ENCODE data around the gene TRIM40.
"Not testable (repeated sequence)": the region's sequence is repeated elsewhere in the genome, so short reads cannot be mapped to it uniquely, and the experiment has no call there.

Gene TRIM40

DNA sequence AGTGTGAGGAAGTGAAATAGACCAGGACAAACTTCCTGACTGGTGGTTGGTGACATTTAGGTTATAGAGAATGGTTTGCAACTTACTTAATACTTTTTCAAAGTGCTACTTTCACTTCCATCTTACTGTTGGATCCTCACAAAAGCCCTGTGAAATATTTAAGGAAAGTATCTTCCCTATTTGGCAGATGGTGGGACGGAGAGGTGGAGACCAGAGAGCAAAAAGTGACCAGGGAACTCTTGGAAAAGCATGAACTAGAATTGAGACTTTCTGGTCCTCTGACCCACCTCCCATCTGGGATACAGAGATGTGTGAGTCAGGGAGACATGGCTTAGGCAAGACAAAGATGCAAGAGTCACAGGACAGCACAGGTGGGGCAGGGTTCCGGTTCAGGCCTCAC lies 22.1 kb downstream of the TRIM40 start:
- WGBS (ENCODE audit: insufficient coverage, insufficient read length) = no CpG with 5 or more reads among the region's 2 CpGs
- H3K27me3 ChIP-seq (ENCODE audit: control insufficient read depth, insufficient read depth, low read length) = no peaks in the 10 kb centered on the region
- no peak for DNase-seq (ENCODE audit: low read depth, low spot score)
- H3K36me3 ChIP-seq (ENCODE audit: control insufficient read depth, insufficient read depth, low read length) = no peaks in the 10 kb centered on the region
- H3K4me3 ChIP-seq (ENCODE audit: low read length) = no peak overlapping the region
- H3K4me1 ChIP-seq (ENCODE audit: control insufficient read depth, insufficient read depth, low read length) = no peaks in the 10 kb centered on the region
- H3K27ac ChIP-seq (ENCODE audit: low read length) = no peak overlapping the region
- no peaks in the 10 kb centered on the region for H3K9me3 ChIP-seq (ENCODE audit: control insufficient read depth, insufficient read depth, low read length)

DNA sequence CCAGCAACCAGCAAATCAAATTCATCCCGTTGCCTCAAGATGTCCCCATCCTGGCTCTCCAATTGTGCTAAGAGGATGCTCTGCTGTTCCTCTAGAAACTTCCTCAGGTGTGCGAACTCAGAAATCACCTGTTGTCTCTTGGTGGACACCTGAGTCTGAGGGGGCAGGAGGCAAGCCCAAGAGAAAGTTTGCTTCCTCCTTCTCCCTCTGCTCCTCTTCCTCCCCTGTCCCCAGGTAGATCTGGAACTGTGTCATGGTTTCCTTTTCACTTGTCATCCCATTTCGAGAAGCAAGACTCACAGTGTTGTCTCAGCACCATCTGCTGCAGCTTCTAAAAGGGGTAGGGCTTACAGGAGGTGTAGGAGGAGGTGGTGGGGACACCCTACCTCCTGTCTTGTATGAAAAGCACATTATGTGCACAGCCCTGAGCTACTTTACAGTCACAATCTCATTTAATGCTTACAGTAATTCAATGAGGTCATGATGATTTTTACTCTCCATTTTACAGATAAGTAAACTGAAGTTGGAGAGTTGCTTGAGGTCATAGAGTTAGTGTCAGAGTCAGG lies 22.6 kb downstream of the TRIM40 start:
- Histone ChIP-seq H3K9me3 (ENCODE audit: control insufficient read depth, insufficient read depth, low read length) (no peaks in the 10 kb centered on the region), H3K27me3 (ENCODE audit: control insufficient read depth, insufficient read depth, low read length) (no peaks in the 10 kb centered on the region), H3K36me3 (ENCODE audit: control insufficient read depth, insufficient read depth, low read length) (no peaks in the 10 kb centered on the region), H3K4me1 (ENCODE audit: control insufficient read depth, insufficient read depth, low read length) (no peaks in the 10 kb centered on the region), H3K4me3 (ENCODE audit: low read length) (no peak overlapping the region), H3K27ac (ENCODE audit: low read length) (no peak overlapping the region)
- DNase-seq (ENCODE audit: low read depth, low spot score) = no peak
- no CpG with 5 or more reads among the region's 3 CpGs for WGBS (ENCODE audit: insufficient coverage, insufficient read length)

DNA sequence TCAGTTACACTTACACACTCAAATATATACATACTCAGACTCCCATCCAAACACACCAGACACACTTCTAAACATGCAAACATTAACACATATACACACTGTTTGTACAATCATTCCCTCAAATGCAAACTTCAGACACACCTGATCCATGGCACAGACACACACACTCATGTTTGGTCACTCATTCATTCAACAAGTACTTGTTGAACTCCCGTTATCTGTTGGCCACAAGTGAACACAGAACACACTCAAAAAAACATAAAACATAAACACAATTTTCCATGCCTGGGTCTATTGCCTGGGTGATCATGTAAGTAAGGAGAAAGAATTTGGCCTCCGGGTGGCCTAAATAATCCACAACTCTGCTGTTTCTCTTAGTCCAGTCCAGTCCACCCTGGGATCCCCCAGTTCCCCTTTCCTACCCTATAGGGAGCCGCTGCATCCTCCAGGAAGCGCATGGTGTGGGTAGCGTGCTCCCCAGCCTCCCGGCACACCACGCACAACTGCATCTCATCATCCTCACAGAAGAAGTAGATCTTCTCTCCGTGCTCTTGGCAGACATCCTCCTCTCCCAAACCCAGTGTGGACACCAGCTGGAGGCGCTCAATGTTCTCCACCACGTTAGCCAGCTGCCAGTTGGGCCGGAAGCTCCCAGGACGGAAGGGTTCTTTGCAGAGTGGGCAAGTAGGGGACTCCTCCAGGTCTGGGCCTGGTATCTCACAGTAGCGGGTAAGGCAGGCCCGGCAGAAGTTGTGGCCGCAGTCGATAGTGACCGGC lies 24.3 kb downstream of the TRIM40 start:
- no peak overlapping the region for H3K4me3 ChIP-seq (ENCODE audit: low read length)
- H3K4me1 ChIP-seq (ENCODE audit: control insufficient read depth, insufficient read depth, low read length) = no peaks in the 10 kb centered on the region
- no CpG with 5 or more reads among the region's 17 CpGs for WGBS (ENCODE audit: insufficient coverage, insufficient read length)
- H3K27ac ChIP-seq (ENCODE audit: low read length) = no peak overlapping the region
- no peak for DNase-seq (ENCODE audit: low read depth, low spot score)
- H3K9me3 ChIP-seq (ENCODE audit: control insufficient read depth, insufficient read depth, low read length) = no peaks in the 10 kb centered on the region
- no peaks in the 10 kb centered on the region for H3K36me3 ChIP-seq (ENCODE audit: control insufficient read depth, insufficient read depth, low read length)
- no peaks in the 10 kb centered on the region for H3K27me3 ChIP-seq (ENCODE audit: control insufficient read depth, insufficient read depth, low read length)

DNA sequence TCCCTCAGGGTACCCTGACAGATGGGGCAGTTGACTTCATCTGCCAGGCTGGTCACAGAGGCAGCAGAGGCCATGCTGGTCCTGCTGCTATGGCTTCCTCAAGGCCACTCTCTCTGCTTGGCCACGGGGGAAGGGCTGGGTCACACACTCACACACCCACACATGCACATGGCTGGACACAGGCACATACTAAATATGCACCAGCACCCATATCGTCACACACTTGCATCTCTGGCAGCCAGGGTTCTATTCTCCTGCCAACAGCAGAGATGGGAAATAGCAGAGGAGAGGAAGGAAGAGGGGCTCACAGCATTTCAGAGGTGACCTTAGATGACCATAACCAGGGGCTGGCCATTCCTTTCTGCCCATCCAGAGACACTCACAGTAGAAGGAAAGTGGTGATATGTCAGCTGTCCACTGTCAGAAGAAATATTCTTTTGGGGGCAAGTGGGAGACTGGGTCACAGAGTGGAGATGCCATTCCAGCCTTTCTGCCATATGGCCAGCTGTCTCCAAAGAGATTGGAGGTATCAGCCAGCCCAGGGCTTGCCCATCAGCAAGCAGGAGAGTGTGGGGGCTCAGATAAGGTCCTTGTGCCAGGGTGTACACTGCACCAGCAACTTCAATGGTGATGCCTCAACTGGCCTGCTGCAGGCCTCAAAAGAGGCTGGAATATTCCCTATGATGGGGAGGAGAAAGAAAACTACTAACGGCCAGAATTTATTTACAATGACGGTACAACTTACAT lies 25.0 kb downstream of the TRIM40 start, which contains the start of gene TRIM10:
TSS of gene TRIM10 (minus strand) at position 427 of the 747 bp plus-strand sequence. CDS start at position 74, 353 bp downstream.
- Histone ChIP-seq H3K27ac (ENCODE audit: low read length) (no peak within 1 kb of the TSS), H3K36me3 (ENCODE audit: control insufficient read depth, insufficient read depth, low read length) (no peaks in the 10 kb centered on the region), H3K27me3 (ENCODE audit: control insufficient read depth, insufficient read depth, low read length) (no peaks in the 10 kb centered on the region), H3K4me3 (ENCODE audit: low read length) (no peak within 1 kb of the TSS), H3K4me1 (ENCODE audit: control insufficient read depth, insufficient read depth, low read length) (no peaks in the 10 kb centered on the region), H3K9me3 (ENCODE audit: control insufficient read depth, insufficient read depth, low read length) (no peaks in the 10 kb centered on the region)
- DNase-seq (ENCODE audit: low read depth, low spot score) = no peak
- WGBS (ENCODE audit: insufficient coverage, insufficient read length) = no CpG with 5 or more reads among the region's 4 CpGs

DNA sequence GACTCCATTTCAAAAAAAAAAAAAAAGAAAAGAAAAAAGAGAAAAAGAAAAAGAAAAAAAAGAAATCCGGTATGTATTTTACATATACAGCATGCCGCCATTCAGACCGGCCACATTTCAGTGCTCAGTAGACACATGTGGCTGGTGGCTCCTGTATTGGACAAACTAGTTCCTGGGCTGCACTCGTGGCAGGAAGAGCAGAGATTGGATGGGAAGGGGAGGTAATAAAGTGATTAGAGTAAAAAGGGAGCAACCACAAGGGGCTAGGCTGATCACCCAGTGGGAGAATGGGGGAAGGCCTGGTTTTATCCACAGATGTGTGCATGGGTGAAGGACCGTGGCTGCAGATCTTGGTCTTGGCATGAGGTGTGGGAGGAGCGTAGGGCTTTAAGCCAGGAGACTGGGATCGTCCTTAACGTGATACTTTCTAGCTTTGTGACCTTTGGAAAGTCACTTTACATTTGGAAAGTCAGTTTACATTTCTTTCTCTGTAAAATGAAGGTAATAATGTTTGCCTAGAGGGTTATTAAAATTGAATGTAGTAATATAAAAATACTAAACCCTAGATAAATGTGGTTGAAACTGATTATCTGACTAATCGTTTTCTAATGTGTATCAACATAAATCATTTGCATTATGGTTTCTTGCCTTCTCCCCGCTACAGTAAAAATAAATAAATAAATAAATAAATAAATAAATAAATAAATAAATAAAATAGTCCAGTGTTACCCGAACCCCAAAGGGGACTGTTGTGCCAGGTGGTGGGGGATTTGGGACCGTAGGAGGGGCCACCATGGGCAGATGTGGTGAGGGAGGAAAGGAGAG lies 26.5 kb downstream of the TRIM40 start:
- Histone ChIP-seq H3K27ac (ENCODE audit: low read length) (no peak overlapping the region), H3K4me1 (ENCODE audit: control insufficient read depth, insufficient read depth, low read length) (no peaks in the 10 kb centered on the region), H3K4me3 (ENCODE audit: low read length) (no peak overlapping the region), H3K9me3 (ENCODE audit: control insufficient read depth, insufficient read depth, low read length) (no peaks in the 10 kb centered on the region), H3K36me3 (ENCODE audit: control insufficient read depth, insufficient read depth, low read length) (no peaks in the 10 kb centered on the region), H3K27me3 (ENCODE audit: control insufficient read depth, insufficient read depth, low read length) (no peaks in the 10 kb centered on the region)
- no peak for DNase-seq (ENCODE audit: low read depth, low spot score)
- WGBS (ENCODE audit: insufficient coverage, insufficient read length) = no CpG with 5 or more reads among the region's 12 CpGs

DNA sequence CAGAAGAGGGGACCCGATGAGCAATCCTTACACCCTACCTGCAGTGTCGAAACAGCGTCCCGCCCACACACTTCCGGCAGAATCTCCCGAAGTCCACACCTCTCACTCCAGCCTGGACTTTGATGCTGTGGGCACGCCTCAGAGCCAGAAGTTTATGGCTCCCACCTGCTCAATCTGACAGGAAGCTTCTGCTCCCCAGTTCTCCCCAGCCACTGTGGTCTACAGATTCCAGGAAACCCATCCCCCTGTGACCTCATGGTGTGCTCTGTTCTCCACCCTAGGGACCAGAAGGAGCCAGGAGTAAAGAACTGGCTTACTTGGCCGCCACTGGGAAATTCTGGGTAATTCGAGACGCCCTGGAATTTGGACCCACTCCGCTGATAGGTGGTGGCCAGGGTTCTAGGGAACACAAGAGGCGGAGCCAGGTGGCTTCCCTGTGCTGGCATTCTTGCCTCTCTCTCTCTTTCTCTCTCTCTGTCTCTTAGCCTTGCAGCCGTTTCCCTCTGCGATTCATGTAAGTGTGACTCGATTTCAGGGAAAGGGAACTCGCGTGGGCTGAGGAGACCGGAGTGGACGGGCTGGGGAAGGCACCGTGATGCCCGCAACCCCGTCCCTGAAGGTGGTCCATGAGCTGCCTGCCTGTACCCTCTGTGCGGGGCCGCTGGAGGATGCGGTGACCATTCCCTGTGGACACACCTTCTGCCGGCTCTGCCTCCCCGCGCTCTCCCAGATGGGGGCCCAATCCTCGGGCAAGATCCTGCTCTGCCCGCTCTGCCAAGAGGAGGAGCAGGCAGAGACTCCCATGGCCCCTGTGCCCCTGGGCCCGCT lies 27.4 kb downstream of the TRIM40 start, which contains the start of gene TRIM15:
TSS of gene TRIM15 (plus strand) at position 457 of the 828 bp plus-strand sequence. CDS start at position 596, 139 bp downstream.
- H3K4me3 ChIP-seq (ENCODE audit: low read length) = no peak within 1 kb of the TSS
- DNase-seq (ENCODE audit: low read depth, low spot score) = no peak
- no CpG with 5 or more reads among the region's 31 CpGs for WGBS (ENCODE audit: insufficient coverage, insufficient read length)

DNA sequence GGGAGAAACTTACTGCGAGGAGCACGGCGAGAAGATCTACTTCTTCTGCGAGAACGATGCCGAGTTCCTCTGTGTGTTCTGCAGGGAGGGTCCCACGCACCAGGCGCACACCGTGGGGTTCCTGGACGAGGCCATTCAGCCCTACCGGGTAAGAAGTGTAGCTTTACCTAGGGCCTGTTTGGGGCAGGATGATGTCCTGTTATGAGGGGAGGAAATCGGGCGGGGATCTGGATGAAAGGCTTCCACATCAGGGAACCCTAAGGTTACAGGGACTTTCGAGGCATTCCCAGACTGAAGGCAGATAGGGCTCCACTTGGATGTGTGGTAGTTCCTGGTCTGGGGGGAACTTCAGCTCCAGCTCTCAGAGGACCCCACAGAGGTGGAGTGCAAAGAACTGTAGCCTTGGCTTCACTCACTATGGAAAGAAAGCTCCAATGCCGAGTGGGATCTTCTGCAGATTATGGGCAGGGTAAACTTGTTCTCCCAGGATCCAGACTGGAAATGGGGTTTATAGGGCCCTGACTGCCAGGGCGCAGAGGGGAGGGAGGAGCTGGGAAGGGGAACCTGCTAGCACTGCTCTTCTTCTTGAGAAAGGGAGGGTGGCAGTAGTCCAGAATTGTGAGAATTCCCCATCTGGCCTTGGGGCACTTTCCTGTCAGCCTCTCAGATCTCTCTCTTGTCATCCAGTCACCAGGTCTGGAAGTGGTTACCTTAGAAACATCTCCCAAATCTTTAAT lies 28.1 kb downstream of the TRIM40 start:
- H3K4me1 ChIP-seq (ENCODE audit: control insufficient read depth, insufficient read depth, low read length) = no peaks in the 10 kb centered on the region
- H3K9me3 ChIP-seq (ENCODE audit: control insufficient read depth, insufficient read depth, low read length) = no peaks in the 10 kb centered on the region
- no peak overlapping the region for H3K27ac ChIP-seq (ENCODE audit: low read length)
- no CpG with 5 or more reads among the region's 16 CpGs for WGBS (ENCODE audit: insufficient coverage, insufficient read length)
- H3K36me3 ChIP-seq (ENCODE audit: control insufficient read depth, insufficient read depth, low read length) = no peaks in the 10 kb centered on the region
- no peaks in the 10 kb centered on the region for H3K27me3 ChIP-seq (ENCODE audit: control insufficient read depth, insufficient read depth, low read length)
- H3K4me3 ChIP-seq (ENCODE audit: low read length) = no peak overlapping the region
- DNase-seq (ENCODE audit: low read depth, low spot score) = no peak

More for the DNA sequence above, 27.4 kb downstream of the TRIM40 start, which contains the start of gene TRIM15:
- Histone ChIP-seq H3K36me3 (ENCODE audit: control insufficient read depth, insufficient read depth, low read length) (no peaks in the 10 kb centered on the region), H3K4me1 (ENCODE audit: control insufficient read depth, insufficient read depth, low read length) (no peaks in the 10 kb centered on the region), H3K27ac (ENCODE audit: low read length) (no peak within 1 kb of the TSS), H3K9me3 (ENCODE audit: control insufficient read depth, insufficient read depth, low read length) (no peaks in the 10 kb centered on the region), H3K27me3 (ENCODE audit: control insufficient read depth, insufficient read depth, low read length) (no peaks in the 10 kb centered on the region)

DNA sequence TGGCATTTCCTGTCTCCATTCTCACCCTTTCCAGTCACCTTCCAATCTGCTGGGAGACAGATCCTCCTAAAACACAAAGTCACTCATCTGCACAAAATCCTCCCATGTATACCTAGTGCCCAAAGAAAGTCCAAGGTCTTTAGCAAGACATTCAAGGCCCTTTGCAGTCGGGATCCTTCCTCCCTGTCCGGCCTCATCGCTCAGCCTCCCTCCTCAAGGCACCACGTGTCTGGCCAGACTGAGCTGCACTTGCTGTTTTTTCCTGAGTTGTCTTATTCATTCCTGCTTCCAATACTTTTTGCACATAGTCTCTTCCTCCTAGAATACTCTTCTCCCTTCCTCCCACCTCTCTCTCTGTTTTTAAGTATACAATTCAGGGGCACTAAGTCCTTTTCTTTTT lies 28.8 kb downstream of the TRIM40 start:
- H3K36me3 ChIP-seq (ENCODE audit: control insufficient read depth, insufficient read depth, low read length) = no peaks in the 10 kb centered on the region
- no peak overlapping the region for H3K4me3 ChIP-seq (ENCODE audit: low read length)
- H3K9me3 ChIP-seq (ENCODE audit: control insufficient read depth, insufficient read depth, low read length) = no peaks in the 10 kb centered on the region
- no peaks in the 10 kb centered on the region for H3K4me1 ChIP-seq (ENCODE audit: control insufficient read depth, insufficient read depth, low read length)
- DNase-seq (ENCODE audit: low read depth, low spot score) = no peak
- no CpG with 5 or more reads among the region's 4 CpGs for WGBS (ENCODE audit: insufficient coverage, insufficient read length)
- H3K27ac ChIP-seq (ENCODE audit: low read length) = no peak overlapping the region
- H3K27me3 ChIP-seq (ENCODE audit: control insufficient read depth, insufficient read depth, low read length) = no peaks in the 10 kb centered on the region

DNA sequence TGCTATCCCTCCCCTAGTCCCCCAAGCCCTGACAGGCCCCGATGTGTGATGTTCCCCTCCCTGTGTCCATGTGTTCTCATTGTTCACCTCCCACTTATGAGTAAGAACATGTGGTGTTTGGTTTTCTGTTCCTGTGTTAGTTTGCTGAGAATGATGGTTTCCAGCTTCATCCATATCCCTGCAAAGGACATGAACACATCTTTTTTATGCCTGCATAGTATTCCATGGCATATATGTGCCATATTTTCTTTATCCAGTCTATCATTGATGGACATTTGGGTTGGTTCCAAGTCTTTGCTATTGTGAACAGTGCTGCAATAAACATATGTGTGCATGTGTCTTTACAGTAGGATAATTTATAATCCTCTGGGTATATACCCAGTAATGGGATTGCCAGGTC lies 29.3 kb downstream of the TRIM40 start:
- not testable (repeated sequence) for H3K27me3 ChIP-seq (ENCODE audit: control insufficient read depth, insufficient read depth, low read length); H3K9me3 ChIP-seq (ENCODE audit: control insufficient read depth, insufficient read depth, low read length); H3K36me3 ChIP-seq (ENCODE audit: control insufficient read depth, insufficient read depth, low read length); H3K4me1 ChIP-seq (ENCODE audit: control insufficient read depth, insufficient read depth, low read length); H3K27ac ChIP-seq (ENCODE audit: low read length); H3K4me3 ChIP-seq (ENCODE audit: low read length); DNase-seq (ENCODE audit: low read depth, low spot score)
- no CpG with 5 or more reads among the region's 1 CpG for WGBS (ENCODE audit: insufficient coverage, insufficient read length)

All from iPS DF 6.9 (cell line).